ENCODE results near the gene ZSCAN21.
A peak's percentile ranks its signal among the peaks of the same experiment; 100 is the strongest.

ZSCAN21 gene

DNA sequence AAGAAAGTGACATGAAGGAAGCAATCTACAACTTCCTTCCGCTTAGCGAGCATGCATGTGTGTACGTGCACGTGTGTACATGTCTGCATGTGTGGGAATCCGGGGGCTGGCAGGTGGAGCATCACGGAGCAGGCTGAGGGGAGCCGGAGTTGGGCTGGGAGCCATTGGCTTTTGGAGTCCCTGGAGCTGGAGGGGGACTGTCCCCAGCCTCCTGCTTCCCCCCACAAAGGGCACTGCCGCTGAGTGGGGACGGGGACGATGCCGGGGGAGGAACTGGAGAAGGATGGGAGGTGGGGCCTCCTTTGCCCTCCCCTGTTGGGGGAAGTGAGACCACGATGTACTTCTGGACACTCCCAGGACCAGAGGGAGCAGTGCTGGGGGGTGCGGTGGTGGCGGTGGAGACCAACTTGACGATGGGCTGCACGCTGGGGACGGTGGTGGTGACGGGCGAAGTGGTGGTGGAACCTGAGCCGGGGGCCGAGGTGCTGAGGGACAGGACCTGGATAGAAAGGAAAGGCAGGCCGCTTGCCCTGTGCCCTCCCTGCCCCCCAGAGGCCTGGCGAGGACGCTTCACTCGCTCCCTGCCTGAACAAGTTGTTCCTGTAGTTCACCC, 57.7 kb downstream of the ZSCAN21 start:
- ATAC-seq (replicated peaks) (no peak), DNase-seq (no peak)
- peak overlapping the region; percentile 65 for H3K27ac Mint-ChIP-seq
- no peak overlapping the region for H3K4me3 Mint-ChIP-seq
- H3K27me3 Mint-ChIP-seq, result no peaks in the 10 kb centered on the region
- H3K9me3 Mint-ChIP-seq, result no peaks in the 10 kb centered on the region
- peaks cover 31 to 72% of the 10 kb centered on the region in 2 donors for H3K36me3 Mint-ChIP-seq
- peaks cover 10 to 28% of the 10 kb centered on the region in 2 donors for H3K4me1 Mint-ChIP-seq

DNA sequence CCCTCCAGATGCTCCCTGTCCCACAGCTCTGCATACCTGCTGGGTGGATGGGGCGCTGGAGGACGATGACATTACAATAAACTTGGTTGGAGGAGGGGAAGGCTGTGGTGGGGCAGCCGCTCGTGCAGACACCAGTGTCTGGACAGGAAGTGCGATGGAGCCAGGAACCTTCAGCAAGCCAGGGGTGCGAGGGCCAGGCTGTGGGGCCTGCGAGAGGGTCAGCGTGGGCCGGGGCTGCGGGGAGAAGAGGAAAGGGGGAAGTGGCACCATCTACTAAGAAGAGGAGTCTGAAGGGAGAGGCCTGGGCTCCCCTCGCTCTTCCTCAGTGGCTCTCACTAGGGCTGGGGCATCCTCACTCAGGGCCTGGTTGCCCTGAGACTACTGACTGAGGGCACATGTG, 58.3 kb downstream of the ZSCAN21 start:
- Mint-ChIP-seq H3K4me3 (no peak overlapping the region), H3K36me3 (peaks cover 37 to 78% of the 10 kb centered on the region in 2 donors), H3K27ac (no peak overlapping the region), H3K9me3 (no peaks in the 10 kb centered on the region), H3K4me1 (peaks cover 7 to 21% of the 10 kb centered on the region in 2 donors), H3K27me3 (no peaks in the 10 kb centered on the region)
- ATAC-seq (replicated peaks) (no peak), DNase-seq (no peak)

DNA sequence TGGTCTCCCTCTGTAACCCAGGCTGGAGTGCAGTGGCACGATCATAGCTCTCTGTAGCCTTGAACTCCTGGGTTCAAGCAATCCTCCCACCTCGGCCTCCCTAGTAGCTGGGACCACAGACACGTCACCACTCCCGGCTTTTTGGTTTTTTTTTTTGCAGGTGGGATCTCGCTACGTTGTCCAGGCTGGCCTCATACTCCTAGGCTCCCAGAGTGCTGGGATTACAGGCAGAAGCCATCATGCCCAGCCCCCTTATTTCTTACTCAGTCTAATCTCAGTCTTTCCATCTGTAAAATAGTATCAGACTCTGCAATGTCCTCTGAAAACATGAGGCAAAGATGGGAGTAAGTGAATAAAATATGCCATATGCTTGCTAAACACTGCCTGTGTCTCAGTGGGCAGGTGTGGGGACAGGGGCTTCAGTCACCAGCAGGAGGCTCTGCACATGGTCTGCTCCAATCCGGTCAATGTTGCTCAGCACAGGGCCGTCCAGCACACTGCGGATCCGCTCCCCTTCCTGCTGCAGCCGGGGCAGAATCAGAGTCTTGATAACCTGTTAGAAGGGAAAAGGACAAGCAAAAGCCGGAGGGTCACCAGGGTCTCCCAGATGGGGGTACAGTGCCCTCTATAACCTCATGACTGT, 60.1 kb downstream of the ZSCAN21 start:
- no peak for ATAC-seq (replicated peaks)
- no peaks in the 10 kb centered on the region for H3K27me3 Mint-ChIP-seq
- H3K27ac Mint-ChIP-seq, result no peak overlapping the region
- no peak for DNase-seq
- H3K4me1 Mint-ChIP-seq, result peaks cover 3 to 15% of the 10 kb centered on the region in 2 donors
- no peak overlapping the region for H3K4me3 Mint-ChIP-seq
- no peaks in the 10 kb centered on the region for H3K9me3 Mint-ChIP-seq
- H3K36me3 Mint-ChIP-seq, result peaks cover 44 to 79% of the 10 kb centered on the region in 2 donors

DNA sequence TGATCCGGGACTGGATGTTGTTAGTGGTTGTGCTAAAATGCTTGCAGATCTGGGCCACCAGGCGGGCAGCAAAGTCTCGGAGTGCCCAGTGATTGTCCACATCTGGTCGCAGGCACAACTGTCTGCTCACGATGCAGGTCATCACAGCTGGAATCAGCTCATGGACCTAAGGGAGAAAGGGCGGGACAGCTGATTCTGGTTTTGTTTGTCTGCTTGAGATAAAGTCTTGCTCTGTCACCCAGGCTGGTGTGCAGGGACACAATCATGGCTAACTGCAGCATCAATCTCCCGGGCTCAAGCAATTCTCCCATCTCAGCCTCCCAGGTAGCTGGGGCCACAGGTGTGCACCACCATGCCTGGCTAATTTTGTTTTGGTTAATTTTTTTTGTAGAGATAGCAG, 61.6 kb downstream of the ZSCAN21 start:
- Mint-ChIP-seq H3K4me3 (no peak overlapping the region), H3K27ac (no peak overlapping the region), H3K36me3 (peaks cover 47 to 69% of the 10 kb centered on the region in 2 donors), H3K9me3 (no peaks in the 10 kb centered on the region), H3K27me3 (no peaks in the 10 kb centered on the region), H3K4me1 (peaks cover 3 to 15% of the 10 kb centered on the region in 2 donors)
- ATAC-seq (replicated peaks) (no peak), DNase-seq (no peak)

DNA sequence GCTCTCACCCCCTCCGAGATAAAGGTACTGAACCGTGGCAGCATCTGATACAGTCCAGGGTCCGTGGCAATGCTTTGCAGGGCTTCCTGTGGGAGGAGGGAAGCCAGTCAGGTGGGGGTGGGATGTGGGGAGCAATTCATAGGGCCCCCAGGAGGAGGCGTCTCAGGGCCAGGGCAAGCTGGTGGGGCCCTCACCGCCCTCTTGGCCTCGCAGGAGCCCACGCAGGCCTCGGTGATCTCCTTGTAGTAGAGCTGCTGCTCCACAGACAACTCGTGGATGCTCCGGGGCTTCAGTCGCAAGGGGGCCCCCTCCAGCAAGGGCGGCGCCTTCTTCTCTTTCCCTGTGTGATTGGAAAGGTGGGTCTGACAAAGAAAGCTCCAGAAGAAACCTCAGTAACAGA, 62.3 kb downstream of the ZSCAN21 start:
- no peaks in the 10 kb centered on the region for H3K9me3 Mint-ChIP-seq
- ATAC-seq (replicated peaks) (no peak), DNase-seq (no peak)
- H3K4me3 Mint-ChIP-seq, result no peak overlapping the region
- H3K27ac Mint-ChIP-seq, result no peak overlapping the region
- H3K4me1 Mint-ChIP-seq, result peaks cover 5 to 11% of the 10 kb centered on the region in 2 donors
- peaks cover 48 to 68% of the 10 kb centered on the region in 2 donors for H3K36me3 Mint-ChIP-seq
- no peaks in the 10 kb centered on the region for H3K27me3 Mint-ChIP-seq

Data from stimulated activated naive B cell treated with anti-CD40 and anti-IgM and Interleukin-4, amounts not matched to agents 10 μg/mL and 1 μg/mL and 100 μg/mL, for 72 hours (primary cell).